BE2C (cell line): ENCODE results near the gene HEPHL1.

Source experiments
- DNase-seq: peaks from one replicate; pipeline ENCODE4 v3.0.0-alpha.2; 2020
- H3K27me3 ChIP-seq: fragments of 250-450 bp; sonication (Bioruptor Pico); 2 replicates; pipeline ENCODE4 v1.5.1; 2020; ENCODE audit warnings: mild to moderate bottlenecking
- H3K36me3 ChIP-seq: fragments of 250-450 bp; sonication (Bioruptor Pico); 2 replicates; pipeline ENCODE4 v1.5.1; 2020; ENCODE audit warnings: mild to moderate bottlenecking
- H3K4me1 ChIP-seq: fragments of 250-450 bp; sonication (Bioruptor Pico); 2 replicates; pipeline ENCODE4 v1.5.1; 2020
- H3K4me3 ChIP-seq: 2 replicates; pipeline ENCODE4 v1.5.1; 2011; ENCODE audit warnings: low read depth, low read length
- H3K9me3 ChIP-seq: fragments of 250-450 bp; sonication (Bioruptor Pico); 2 replicates; pipeline ENCODE4 v1.5.1; 2020
- TF ChIP-seq, protein P1 (sequence below): IDR thresholded peaks from 2 replicates; pipeline ENCODE4 v1.5.1; 2012; ENCODE audit warnings: mild to moderate bottlenecking, low read depth, low read length

Gene HEPHL1

DNA sequence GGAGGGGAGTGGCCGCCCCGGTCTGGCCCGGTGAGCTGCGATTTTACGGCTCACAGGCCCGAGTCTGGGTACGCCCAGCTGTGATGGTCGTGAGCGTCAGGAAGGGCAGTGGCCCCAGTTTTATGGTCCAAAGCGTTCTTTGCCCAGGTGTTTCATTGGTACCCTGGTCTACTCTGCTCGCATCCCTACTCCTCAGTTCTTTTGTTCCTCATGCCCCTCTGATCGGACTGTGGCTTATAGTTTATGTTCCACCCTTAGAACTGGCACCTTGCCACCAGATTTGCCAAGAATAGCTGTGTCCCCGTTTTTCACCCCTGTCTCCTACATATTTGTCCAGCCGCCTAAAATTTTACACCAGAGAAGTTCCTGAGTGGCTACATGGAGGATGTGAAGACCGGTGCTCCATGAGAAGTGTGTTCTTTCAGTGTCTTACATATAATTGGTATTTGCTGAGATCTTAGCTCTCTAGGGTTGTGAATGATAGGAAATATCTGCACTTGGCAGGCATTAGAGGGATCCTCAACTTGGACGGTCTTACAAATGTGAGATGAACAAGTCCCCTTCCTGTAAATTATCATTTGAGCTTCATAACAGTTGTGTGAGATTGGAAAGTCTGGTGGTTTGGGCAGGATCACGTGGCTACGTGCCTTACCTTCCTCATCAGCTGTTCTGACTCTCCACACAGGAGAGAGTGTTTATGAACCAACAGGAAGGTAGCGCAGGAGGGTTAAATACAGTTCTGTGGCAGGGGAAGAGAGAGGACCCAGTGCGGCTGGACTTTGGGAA is 108.6 kb downstream of the HEPHL1 start:
- H3K9me3 ChIP-seq, result no peaks in the 10 kb centered on the region
- H3K36me3 ChIP-seq, result no peaks in the 10 kb centered on the region
- H3K27me3 ChIP-seq, result no peaks in the 10 kb centered on the region
- TF ChIP-seq, protein P1, sequence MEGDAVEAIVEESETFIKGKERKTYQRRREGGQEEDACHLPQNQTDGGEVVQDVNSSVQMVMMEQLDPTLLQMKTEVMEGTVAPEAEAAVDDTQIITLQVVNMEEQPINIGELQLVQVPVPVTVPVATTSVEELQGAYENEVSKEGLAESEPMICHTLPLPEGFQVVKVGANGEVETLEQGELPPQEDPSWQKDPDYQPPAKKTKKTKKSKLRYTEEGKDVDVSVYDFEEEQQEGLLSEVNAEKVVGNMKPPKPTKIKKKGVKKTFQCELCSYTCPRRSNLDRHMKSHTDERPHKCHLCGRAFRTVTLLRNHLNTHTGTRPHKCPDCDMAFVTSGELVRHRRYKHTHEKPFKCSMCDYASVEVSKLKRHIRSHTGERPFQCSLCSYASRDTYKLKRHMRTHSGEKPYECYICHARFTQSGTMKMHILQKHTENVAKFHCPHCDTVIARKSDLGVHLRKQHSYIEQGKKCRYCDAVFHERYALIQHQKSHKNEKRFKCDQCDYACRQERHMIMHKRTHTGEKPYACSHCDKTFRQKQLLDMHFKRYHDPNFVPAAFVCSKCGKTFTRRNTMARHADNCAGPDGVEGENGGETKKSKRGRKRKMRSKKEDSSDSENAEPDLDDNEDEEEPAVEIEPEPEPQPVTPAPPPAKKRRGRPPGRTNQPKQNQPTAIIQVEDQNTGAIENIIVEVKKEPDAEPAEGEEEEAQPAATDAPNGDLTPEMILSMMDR, result no peak
- peak overlapping the region; percentile 96 for H3K4me3 ChIP-seq
- peaks cover 33% of the 10 kb centered on the region for H3K4me1 ChIP-seq
- no peak for DNase-seq

DNA sequence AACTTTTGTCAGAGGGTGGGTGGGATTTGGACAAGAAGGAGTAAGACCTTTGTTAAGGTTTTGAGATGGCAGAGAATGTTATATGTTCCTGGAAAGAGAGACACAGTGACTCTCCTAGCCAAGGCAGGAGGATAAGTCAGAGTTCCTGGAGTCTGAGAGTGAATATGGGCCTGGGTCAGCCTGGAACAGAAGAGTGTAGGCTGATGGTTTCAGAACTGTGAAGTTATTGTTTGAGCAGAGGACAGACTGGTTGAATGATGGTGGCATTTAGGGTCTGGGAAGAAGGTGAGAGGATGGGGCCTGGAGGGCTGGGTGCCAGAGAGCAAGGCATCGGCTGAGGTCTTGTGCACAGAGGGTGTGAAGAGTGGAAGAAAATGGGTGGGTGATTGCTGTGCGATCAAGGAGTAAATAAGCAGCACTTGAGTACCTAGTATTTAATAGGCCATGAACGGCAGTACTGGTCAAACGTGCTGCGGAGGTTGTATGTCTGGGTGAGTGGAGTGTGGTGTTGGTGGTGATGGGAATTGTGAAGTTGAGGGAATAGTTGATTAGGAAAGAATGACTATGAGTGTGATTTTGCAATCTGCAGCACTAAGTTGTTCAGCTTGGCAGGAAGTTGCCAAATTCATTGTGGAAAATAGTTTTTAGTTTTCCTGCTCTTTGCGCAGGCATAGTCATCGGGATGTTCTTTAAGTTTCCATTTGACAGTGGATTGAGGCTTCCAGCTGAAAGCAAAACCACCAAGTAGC is 109.3 kb downstream of the HEPHL1 start:
- H3K36me3 ChIP-seq, result no peaks in the 10 kb centered on the region
- TF ChIP-seq, protein P1, result no peak
- DNase-seq, result no peak
- peaks cover 34% of the 10 kb centered on the region for H3K4me1 ChIP-seq
- H3K9me3 ChIP-seq, result no peaks in the 10 kb centered on the region
- peak overlapping the region; percentile 96 for H3K4me3 ChIP-seq
- no peaks in the 10 kb centered on the region for H3K27me3 ChIP-seq

DNA sequence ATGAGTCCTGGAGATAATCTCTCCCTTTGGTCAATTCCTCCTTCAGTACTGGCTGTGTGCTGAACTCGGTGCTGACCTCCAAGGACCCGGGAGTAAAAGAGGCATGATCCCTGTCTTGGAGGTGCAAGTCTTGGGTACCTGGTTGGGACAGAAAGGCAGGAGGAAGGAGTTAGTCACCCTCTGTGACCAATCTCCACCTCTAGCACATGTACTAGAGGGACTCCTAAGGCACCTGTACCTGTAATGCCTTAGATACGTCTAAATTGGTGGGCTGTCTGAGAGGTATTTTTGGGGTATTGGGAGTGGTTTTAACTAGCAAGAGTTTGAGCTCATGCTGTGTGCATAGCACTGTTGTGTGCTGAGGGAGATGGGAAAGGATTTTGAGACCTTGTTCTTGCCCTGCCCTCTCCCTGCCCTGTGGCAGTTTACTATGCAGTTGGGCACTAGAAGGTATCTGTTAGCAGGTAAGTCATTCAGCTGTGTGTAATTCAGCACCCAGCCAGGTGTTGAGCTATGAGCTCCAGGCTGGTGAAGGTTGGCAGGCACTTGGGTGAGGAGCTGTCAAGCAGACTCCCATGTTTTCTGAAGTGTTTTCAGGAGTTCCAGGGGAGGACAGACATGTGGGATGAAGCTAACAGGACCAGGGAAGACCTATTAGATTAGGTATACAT is 110.0 kb downstream of the HEPHL1 start:
- Histone ChIP-seq H3K4me3 (peak overlapping the region; percentile 96), H3K4me1 (peaks cover 34% of the 10 kb centered on the region)

DNA sequence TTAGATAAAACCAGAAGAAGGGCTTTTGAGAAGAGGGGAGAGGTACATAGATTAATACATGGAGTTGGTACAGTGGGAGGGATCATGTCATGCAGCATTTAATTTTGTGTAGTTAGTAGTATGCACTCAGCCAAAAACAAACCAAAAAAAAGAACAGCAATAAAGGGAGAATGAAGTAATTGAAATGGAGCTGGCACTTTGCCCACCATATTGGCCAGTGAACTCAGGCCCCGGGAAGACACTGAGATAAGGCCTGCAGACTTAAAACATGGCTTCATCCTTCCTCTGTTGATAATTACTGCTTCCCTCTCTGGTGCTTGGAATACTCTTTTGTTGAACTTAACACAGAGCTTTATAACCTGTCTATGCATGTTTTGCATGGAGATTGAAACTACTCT is 110.6 kb downstream of the HEPHL1 start:
- peaks cover 34% of the 10 kb centered on the region for H3K4me1 ChIP-seq
- H3K9me3 ChIP-seq, result no peaks in the 10 kb centered on the region
- H3K36me3 ChIP-seq, result no peaks in the 10 kb centered on the region
- TF ChIP-seq, protein P1, result no peak
- peak overlapping the region; percentile 96 for H3K4me3 ChIP-seq
- no peaks in the 10 kb centered on the region for H3K27me3 ChIP-seq
- DNase-seq, result peak; percentile 69

More for the DNA sequence above, 110.0 kb downstream of the HEPHL1 start:
- Histone ChIP-seq H3K9me3 (no peaks in the 10 kb centered on the region), H3K27me3 (no peaks in the 10 kb centered on the region), H3K36me3 (no peaks in the 10 kb centered on the region)
- DNase-seq, result peak; percentile 28
- TF ChIP-seq, protein P1, result no peak

DNA sequence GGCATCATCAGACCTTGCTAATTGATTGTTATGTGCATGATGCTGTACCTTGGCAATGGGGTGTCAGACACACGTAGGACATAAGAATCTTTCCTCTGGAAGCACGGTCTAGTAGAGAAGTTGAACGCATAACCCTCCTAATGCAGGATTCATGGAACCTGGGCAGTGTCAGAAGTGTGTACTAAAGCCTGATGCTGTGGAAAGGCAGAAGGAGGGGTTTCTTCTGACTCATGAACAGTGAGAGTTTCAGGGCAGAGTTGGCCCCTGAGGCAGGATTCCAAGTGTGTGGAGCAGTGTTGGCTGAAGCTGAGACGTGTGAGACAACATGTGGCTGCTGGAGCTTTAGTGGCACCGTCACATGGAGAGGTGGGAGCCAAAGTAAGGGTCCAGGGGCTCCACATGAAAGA is 111.0 kb downstream of the HEPHL1 start:
- Histone ChIP-seq H3K4me3 (peak overlapping the region; percentile 96), H3K9me3 (no peaks in the 10 kb centered on the region), H3K27me3 (no peaks in the 10 kb centered on the region), H3K36me3 (no peaks in the 10 kb centered on the region), H3K4me1 (peaks cover 34% of the 10 kb centered on the region)
- peak; percentile 40 for DNase-seq
- TF ChIP-seq, protein P1, result no peak
